Measurements from ENCODE around the gene DCTN2. TPM values are rescaled to one million over a fixed set of nuclear protein-coding genes. Genes with fewer than 3 reads are reported as not detected.
"Not testable (repeated sequence)": the region's sequence is repeated elsewhere in the genome, so short reads cannot be mapped to it uniquely, and the experiment has no call there.

DCTN2 gene
- total RNA-seq, 2 donors from 2014 or later: 110 to 114 TPM

GRCh38 chr12:57568838-57569237 lies 21.8 kb upstream of the DCTN2 start:
- Mint-ChIP-seq H3K4me3 (no peak overlapping the region), H3K27ac (no peak overlapping the region), H3K27me3 (ENCODE audit: insufficient read depth) (no peaks in the 10 kb centered on the region), H3K36me3 (ENCODE audit: low read depth) (peaks cover 23% of the 10 kb centered on the region), H3K4me1 (no peaks in the 10 kb centered on the region), H3K9me3 (no peaks in the 10 kb centered on the region)
- DNase-seq: no peak
- Histone ChIP-seq H3K9me3 (ENCODE audit: control insufficient read depth, low read length) (no peaks in the 10 kb centered on the region), H3K9ac (ENCODE audit: extremely low read depth, low read length, poor library complexity, severe bottlenecking) (no peak overlapping the region), H3K4me1 (ENCODE audit: control insufficient read depth, insufficient read depth, low read length) (no peaks in the 10 kb centered on the region), H3K36me3 (ENCODE audit: control insufficient read depth, insufficient read depth, low read length) (no peaks in the 10 kb centered on the region), H3K27me3 (ENCODE audit: control insufficient read depth, insufficient read depth, low read length, poor library complexity, severe bottlenecking) (no peaks in the 10 kb centered on the region), H3K27ac (ENCODE audit: low read depth, low read length) (no peak overlapping the region), H3K4me3 (ENCODE audit: low read length) (no peak overlapping the region)
- 91 to 92% methylated on average over 2 to 6 of the region's 6 CpGs for WGBS, 2 experiments (ENCODE audit: insufficient coverage in 1 of 2, insufficient read length in 1 of 2)
- TF ChIP-seq, protein P1, sequence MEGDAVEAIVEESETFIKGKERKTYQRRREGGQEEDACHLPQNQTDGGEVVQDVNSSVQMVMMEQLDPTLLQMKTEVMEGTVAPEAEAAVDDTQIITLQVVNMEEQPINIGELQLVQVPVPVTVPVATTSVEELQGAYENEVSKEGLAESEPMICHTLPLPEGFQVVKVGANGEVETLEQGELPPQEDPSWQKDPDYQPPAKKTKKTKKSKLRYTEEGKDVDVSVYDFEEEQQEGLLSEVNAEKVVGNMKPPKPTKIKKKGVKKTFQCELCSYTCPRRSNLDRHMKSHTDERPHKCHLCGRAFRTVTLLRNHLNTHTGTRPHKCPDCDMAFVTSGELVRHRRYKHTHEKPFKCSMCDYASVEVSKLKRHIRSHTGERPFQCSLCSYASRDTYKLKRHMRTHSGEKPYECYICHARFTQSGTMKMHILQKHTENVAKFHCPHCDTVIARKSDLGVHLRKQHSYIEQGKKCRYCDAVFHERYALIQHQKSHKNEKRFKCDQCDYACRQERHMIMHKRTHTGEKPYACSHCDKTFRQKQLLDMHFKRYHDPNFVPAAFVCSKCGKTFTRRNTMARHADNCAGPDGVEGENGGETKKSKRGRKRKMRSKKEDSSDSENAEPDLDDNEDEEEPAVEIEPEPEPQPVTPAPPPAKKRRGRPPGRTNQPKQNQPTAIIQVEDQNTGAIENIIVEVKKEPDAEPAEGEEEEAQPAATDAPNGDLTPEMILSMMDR (conservative IDR thresholded peaks at IDR 0.05): no peak

- H3K4me1 Mint-ChIP-seq: no peaks in the 10 kb centered on the region
- H3K9me3 ChIP-seq (ENCODE audit: control insufficient read depth, low read length): no peaks in the 10 kb centered on the region
- no peaks in the 10 kb centered on the region for H3K27me3 ChIP-seq (ENCODE audit: control insufficient read depth, insufficient read depth, low read length, poor library complexity, severe bottlenecking)
- TF ChIP-seq, protein P1 (conservative IDR thresholded peaks at IDR 0.05): no peak
- no peak overlapping the region for H3K4me3 Mint-ChIP-seq
- H3K27ac ChIP-seq (ENCODE audit: low read depth, low read length): no peak overlapping the region
- no peaks in the 10 kb centered on the region for H3K36me3 ChIP-seq (ENCODE audit: control insufficient read depth, insufficient read depth, low read length)
- no peak overlapping the region for H3K9ac ChIP-seq (ENCODE audit: extremely low read depth, low read length, poor library complexity, severe bottlenecking)
- no peaks in the 10 kb centered on the region for H3K4me1 ChIP-seq (ENCODE audit: control insufficient read depth, insufficient read depth, low read length)
- 90 to 95% methylated on average over 6 to 7 of the region's 7 CpGs for WGBS, 2 experiments (ENCODE audit: insufficient coverage in 1 of 2, insufficient read length in 1 of 2)
- H3K36me3 Mint-ChIP-seq (ENCODE audit: low read depth): peaks cover 8% of the 10 kb centered on the region
- H3K27ac Mint-ChIP-seq: no peak overlapping the region
- H3K4me3 ChIP-seq (ENCODE audit: low read length): no peak overlapping the region
- H3K27me3 Mint-ChIP-seq (ENCODE audit: insufficient read depth): no peaks in the 10 kb centered on the region
- H3K9me3 Mint-ChIP-seq: no peaks in the 10 kb centered on the region
- no peak for DNase-seq
Observed at GRCh38 chr12:57564178-57564740, 17.3 kb upstream of the DCTN2 start.

GRCh38 chr12:57563358-57563757 lies 16.4 kb upstream of the DCTN2 start:
- Histone ChIP-seq H3K4me3 (ENCODE audit: low read length) (no peak overlapping the region), H3K27me3 (ENCODE audit: control insufficient read depth, insufficient read depth, low read length, poor library complexity, severe bottlenecking) (no peaks in the 10 kb centered on the region), H3K36me3 (ENCODE audit: control insufficient read depth, insufficient read depth, low read length) (no peaks in the 10 kb centered on the region), H3K4me1 (ENCODE audit: control insufficient read depth, insufficient read depth, low read length) (no peaks in the 10 kb centered on the region), H3K9ac (ENCODE audit: extremely low read depth, low read length, poor library complexity, severe bottlenecking) (no peak overlapping the region), H3K27ac (ENCODE audit: low read depth, low read length) (no peak overlapping the region), H3K9me3 (ENCODE audit: control insufficient read depth, low read length) (no peaks in the 10 kb centered on the region)
- Mint-ChIP-seq H3K27ac (no peak overlapping the region), H3K4me1 (no peaks in the 10 kb centered on the region), H3K9me3 (no peaks in the 10 kb centered on the region), H3K36me3 (ENCODE audit: low read depth) (peaks cover 2% of the 10 kb centered on the region), H3K4me3 (no peak overlapping the region), H3K27me3 (ENCODE audit: insufficient read depth) (no peaks in the 10 kb centered on the region)
- 89 to 93% methylated on average over 4 of the region's 4 CpGs for WGBS, 2 experiments (ENCODE audit: insufficient coverage in 1 of 2, insufficient read length in 1 of 2)
- DNase-seq: no peak
- TF ChIP-seq, protein P1 (conservative IDR thresholded peaks at IDR 0.05): no peak

- H3K9me3 ChIP-seq (ENCODE audit: control insufficient read depth, low read length); H3K9me3 Mint-ChIP-seq; H3K4me3 Mint-ChIP-seq; H3K9ac ChIP-seq (ENCODE audit: extremely low read depth, low read length, poor library complexity, severe bottlenecking); H3K4me1 Mint-ChIP-seq; H3K27me3 Mint-ChIP-seq (ENCODE audit: insufficient read depth); H3K27ac ChIP-seq (ENCODE audit: low read depth, low read length); DNase-seq; H3K27me3 ChIP-seq (ENCODE audit: control insufficient read depth, insufficient read depth, low read length, poor library complexity, severe bottlenecking); H3K4me3 ChIP-seq (ENCODE audit: low read length); H3K36me3 ChIP-seq (ENCODE audit: control insufficient read depth, insufficient read depth, low read length); H3K27ac Mint-ChIP-seq; H3K4me1 ChIP-seq (ENCODE audit: control insufficient read depth, insufficient read depth, low read length); H3K36me3 Mint-ChIP-seq (ENCODE audit: low read depth): not testable (repeated sequence)
- 85 to 100% methylated on average over 1 of the region's 1 CpG for WGBS, 2 experiments (ENCODE audit: insufficient coverage in 1 of 2, insufficient read length in 1 of 2)
Observed at GRCh38 chr12:57561117-57561516, 14.1 kb upstream of the DCTN2 start.
